ENCODE results near the gene STK33. TPM values are rescaled to one million over a fixed set of nuclear protein-coding genes. Genes with fewer than 3 reads are reported as not detected.

STK33 gene
- polyA plus RNA-seq, 1 of the 3 experiments (the other 2 are of a cell fraction) = 12.3 TPM

DNA sequence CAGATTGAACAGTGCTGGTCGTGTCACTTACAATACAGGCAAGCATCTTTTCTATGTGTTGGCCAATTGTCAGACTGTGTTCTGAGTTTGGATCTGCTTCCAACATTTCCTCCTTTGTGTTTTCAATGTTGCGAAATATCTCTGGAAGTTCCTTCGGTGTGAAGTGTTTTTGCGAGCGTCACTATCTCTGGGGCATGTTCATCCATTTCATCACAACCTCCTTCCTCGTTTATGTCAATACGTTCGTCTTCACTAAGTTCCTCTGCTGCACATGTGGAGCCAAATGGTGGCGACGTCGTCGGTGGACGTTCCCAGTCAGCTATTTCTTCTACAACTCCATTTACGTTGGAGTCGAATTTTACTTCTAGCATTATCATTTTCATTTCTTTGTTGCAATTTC lies 230.1 kb downstream of the STK33 start:
- CTCF ChIA-PET = interaction anchor here (0.9 kb wide), 1 partner anchor 358 kb away, joined by 3 read pairs; no protein-coding TSS in a partner anchor
- TF ChIP-seq RFX5 (IDR thresholded peaks at IDR 0.05; ENCODE audit: low read length) (no peak), GABPA (IDR thresholded peaks at IDR 0.05; ENCODE audit: low read depth) (no peak), EP300 (IDR thresholded peaks at IDR 0.05; ENCODE audit: borderline replicate concordance in 1 of 2, low read depth in 1 of 2, low read length in 1 of 2) (no peak), JUND (IDR thresholded peaks at IDR 0.05) (no peak), NRF1 (IDR thresholded peaks at IDR 0.05; ENCODE audit: low read depth, low read length) (no peak), RXRA (IDR thresholded peaks at IDR 0.05; ENCODE audit: borderline replicate concordance, low read depth) (no peak), MXI1 (IDR thresholded peaks at IDR 0.05; ENCODE audit: low read depth, low read length) (no peak), EZH2phosphoT487 (IDR thresholded peaks at IDR 0.05; ENCODE audit: borderline replicate concordance, low read depth) (no peak), GATA2 (CRISPR knock-in tag; IDR thresholded peaks at IDR 0.05) (no peak), YY1 (IDR thresholded peaks at IDR 0.05; ENCODE audit: low read depth) (no peak), NFIC (IDR thresholded peaks at IDR 0.05; ENCODE audit: borderline replicate concordance) (no peak), FOXM1 (IDR thresholded peaks at IDR 0.05; ENCODE audit: low read depth) (no peak), FOSL2 (IDR thresholded peaks at IDR 0.05; ENCODE audit: borderline replicate concordance, low read depth) (no peak), MEF2A (IDR thresholded peaks at IDR 0.05; ENCODE audit: borderline replicate concordance, low read depth) (no peak), SMC3 (IDR thresholded peaks at IDR 0.05; ENCODE audit: low read depth, low read length) (no peak)
- TF ChIP-seq, protein P1, sequence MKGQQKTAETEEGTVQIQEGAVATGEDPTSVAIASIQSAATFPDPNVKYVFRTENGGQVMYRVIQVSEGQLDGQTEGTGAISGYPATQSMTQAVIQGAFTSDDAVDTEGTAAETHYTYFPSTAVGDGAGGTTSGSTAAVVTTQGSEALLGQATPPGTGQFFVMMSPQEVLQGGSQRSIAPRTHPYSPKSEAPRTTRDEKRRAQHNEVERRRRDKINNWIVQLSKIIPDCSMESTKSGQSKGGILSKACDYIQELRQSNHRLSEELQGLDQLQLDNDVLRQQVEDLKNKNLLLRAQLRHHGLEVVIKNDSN (IDR thresholded peaks at IDR 0.05; ENCODE audit: borderline replicate concordance, low read depth) = no peak
- TF ChIP-seq, protein P2, sequence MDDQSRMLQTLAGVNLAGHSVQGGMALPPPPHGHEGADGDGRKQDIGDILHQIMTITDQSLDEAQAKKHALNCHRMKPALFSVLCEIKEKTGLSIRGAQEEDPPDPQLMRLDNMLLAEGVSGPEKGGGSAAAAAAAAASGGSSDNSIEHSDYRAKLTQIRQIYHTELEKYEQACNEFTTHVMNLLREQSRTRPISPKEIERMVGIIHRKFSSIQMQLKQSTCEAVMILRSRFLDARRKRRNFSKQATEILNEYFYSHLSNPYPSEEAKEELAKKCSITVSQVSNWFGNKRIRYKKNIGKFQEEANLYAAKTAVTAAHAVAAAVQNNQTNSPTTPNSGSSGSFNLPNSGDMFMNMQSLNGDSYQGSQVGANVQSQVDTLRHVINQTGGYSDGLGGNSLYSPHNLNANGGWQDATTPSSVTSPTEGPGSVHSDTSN (IDR thresholded peaks at IDR 0.05) = no peak
- TF ChIP-seq, protein P3, sequence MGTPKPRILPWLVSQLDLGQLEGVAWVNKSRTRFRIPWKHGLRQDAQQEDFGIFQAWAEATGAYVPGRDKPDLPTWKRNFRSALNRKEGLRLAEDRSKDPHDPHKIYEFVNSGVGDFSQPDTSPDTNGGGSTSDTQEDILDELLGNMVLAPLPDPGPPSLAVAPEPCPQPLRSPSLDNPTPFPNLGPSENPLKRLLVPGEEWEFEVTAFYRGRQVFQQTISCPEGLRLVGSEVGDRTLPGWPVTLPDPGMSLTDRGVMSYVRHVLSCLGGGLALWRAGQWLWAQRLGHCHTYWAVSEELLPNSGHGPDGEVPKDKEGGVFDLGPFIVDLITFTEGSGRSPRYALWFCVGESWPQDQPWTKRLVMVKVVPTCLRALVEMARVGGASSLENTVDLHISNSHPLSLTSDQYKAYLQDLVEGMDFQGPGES (IDR thresholded peaks at IDR 0.05; ENCODE audit: low read depth, low read length) = no peak
- TF ChIP-seq, protein P4, sequence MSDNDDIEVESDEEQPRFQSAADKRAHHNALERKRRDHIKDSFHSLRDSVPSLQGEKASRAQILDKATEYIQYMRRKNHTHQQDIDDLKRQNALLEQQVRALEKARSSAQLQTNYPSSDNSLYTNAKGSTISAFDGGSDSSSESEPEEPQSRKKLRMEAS (IDR thresholded peaks at IDR 0.05; ENCODE audit: low read depth) = no peak
- peaks cover 0 to 14% of the 10 kb centered on the region in 2 experiments; a peak in 1 of 4 replicates for H3K4me1 ChIP-seq (ENCODE audit: control insufficient read depth in 1 of 2, insufficient read depth in 2 of 2, low read depth in 1 of 2, low read length in 1 of 2)
- H3K4me3 ChIP-seq (ENCODE audit: low read depth in 2 of 2, low read length in 1 of 2) = no peak overlapping the region
- no peaks in the 10 kb centered on the region for H3K79me2 ChIP-seq (ENCODE audit: insufficient read depth)
- 87% methylated on average over 15 of the region's 15 CpGs for WGBS (ENCODE audit: low lambda C conversion rate)
- no peaks in the 10 kb centered on the region for H4K20me1 ChIP-seq (ENCODE audit: insufficient read depth)
- H3K9ac ChIP-seq = no peak overlapping the region
- DNase-seq = no peak
- no peaks in the 10 kb centered on the region for H3F3A ChIP-seq (replicated peaks; ENCODE audit: insufficient read depth)
- H3K27me3 ChIP-seq (ENCODE audit: insufficient read depth) = no peaks in the 10 kb centered on the region
- POLR2A ChIA-PET = no interaction called here
- no peaks in the 10 kb centered on the region for H3K36me3 ChIP-seq (replicated peaks in 1 of 2; ENCODE audit: control insufficient read depth in 1 of 2, insufficient read depth in 2 of 2, low read length in 1 of 2)
- H3K9me3 ChIP-seq = no peaks in the 10 kb centered on the region
- no peak overlapping the region for H3K27ac ChIP-seq (ENCODE audit: low read depth in 2 of 2, low read length in 1 of 2)
- no peak overlapping the region for H2AFZ ChIP-seq (ENCODE audit: low read depth)
- H3K9me2 ChIP-seq = no peaks in the 10 kb centered on the region
- H3K4me2 ChIP-seq = no peak overlapping the region
